K562 (cell line): Measurements from ENCODE around the gene GNAZ. TPM values are rescaled to one million over a fixed set of nuclear protein-coding genes. Genes with fewer than 3 reads are reported as not detected.

Experiments
- ARID1B ChIP-seq: fragments of 450-650 bp; IDR thresholded peaks from 2 replicates; pipeline ENCODE4 v1.6.1; 2016; ENCODE audit warnings: antibody characterized with exemption, mild to moderate bottlenecking, inconsistent platforms
- CBX1 ChIP-seq: sonication (generic); IDR thresholded peaks from 2 replicates; pipeline ENCODE4 v1.6.1; 2016; ENCODE audit warnings: antibody characterized with exemption, low read depth, mild to moderate bottlenecking
- CEBPG ChIP-seq, 3 experiments: fragments of 200-800 bp in 1 of 3; sonication (Bioruptor generic) in 1 of 3; sonication (generic) in 1 of 3; formaldehyde crosslinking in 1 of 3; IDR thresholded peaks in 2 of 3; conservative IDR thresholded peaks in 1 of 3; 2 replicates each; pipeline versions ENCODE4 v1.6.1 to v1.8.0; 2016 to 2022; ENCODE audit warnings: missing compliant biosample characterization in 2 of 3, missing genetic modification characterization in 2 of 3, mild to moderate bottlenecking in 1 of 3, missing genetic modification reagents in 1 of 3
- ETV6 ChIP-seq, 3 experiments: fragments of 150-350 bp in 1 of 3; sonication (generic) in 1 of 3; formaldehyde crosslinking in 1 of 3; IDR thresholded peaks; 2 replicates each; pipeline versions ENCODE4 v1.6.1 to v1.8.0; 2014 to 2022; ENCODE audit warnings: borderline replicate concordance in 2 of 3, low read depth in 2 of 3, antibody characterized with exemption in 1 of 3, low read length in 1 of 3, mild to moderate bottlenecking in 1 of 3, missing genetic modification reagents in 1 of 3
- HDAC8 ChIP-seq: fragments of 450-650 bp; IDR thresholded peaks from 2 replicates; pipeline ENCODE4 v1.6.1; 2016; ENCODE audit warnings: mild to moderate bottlenecking, missing genetic modification characterization, moderate library complexity, missing compliant biosample characterization
- NCOR1 ChIP-seq: fragments of 450-650 bp; IDR thresholded peaks from 2 replicates; pipeline ENCODE4 v1.6.1; 2016; ENCODE audit warnings: mild to moderate bottlenecking, moderate library complexity
- PCBP2 ChIP-seq: fragments of 200-400 bp; formaldehyde crosslinking; IDR thresholded peaks from 2 replicates; pipeline ENCODE4 v1.6.1; 2018; ENCODE audit warnings: low read length, low read depth, mild to moderate bottlenecking, moderate library complexity; ENCODE audit not compliant: poor library complexity, severe bottlenecking
- POLR2G ChIP-seq: fragments of 200-400 bp; formaldehyde crosslinking; IDR thresholded peaks from 2 replicates; pipeline ENCODE4 v1.6.1; 2017; ENCODE audit warnings: low read depth, mild to moderate bottlenecking, antibody characterized with exemption, low read length, moderate library complexity
- PRMT5 ChIP-seq: sonication (generic); formaldehyde crosslinking; IDR thresholded peaks from 2 replicates; pipeline ENCODE4 v1.5.0; 2020; ENCODE audit warnings: missing genetic modification reagents
- ZNF140 ChIP-seq: fragments of 250-450 bp; sonication (Bioruptor Pico); IDR thresholded peaks from 2 replicates; pipeline ENCODE4 v1.8.0; 2021; ENCODE audit warnings: moderate library complexity, mild to moderate bottlenecking, inconsistent platforms
- ZNF57 ChIP-seq: fragments of 450-650 bp; formaldehyde crosslinking; IDR thresholded peaks from 2 replicates; pipeline ENCODE4 v1.4.0; 2020; ENCODE audit warnings: mild to moderate bottlenecking, moderate library complexity
- ZNF764 ChIP-seq: fragments of 250-450 bp; sonication (Bioruptor Pico); IDR thresholded peaks from 2 replicates; pipeline ENCODE4 v1.4.0; 2020; ENCODE audit warnings: low read depth, mild to moderate bottlenecking, moderate library complexity
- polyA plus RNA-seq, 8 experiments: library from polyadenylated mRNA; depleted of rRNA in 4 of 8; stranded (reverse) in 5 of 8; unstranded in 3 of 8; fragments of >200 nt; fragmentation: Nextera tagmentation in 2 of 8; fragmentation: Illumina TruSeq in 1 of 8; extraction: Ambion mirVana in 2 of 8; extraction: Trizol in 1 of 8; gene quantifications; 2 replicates each; pipeline versions ENCODE4 v1.2.1 to v1.2.3, GENCODE V29; 2011 to 2014; ENCODE audit warnings: inconsistent platforms in 1 of 8, missing spikeins in 1 of 8
- total RNA-seq, 7 experiments: library from RNA; depleted of rRNA in 6 of 7; stranded (reverse); fragments of >200 nt in 6 of 7; fragmentation: Illumina TruSeq in 2 of 7; extraction: Trizol in 2 of 7; gene quantifications; 2 replicates each; pipeline versions ENCODE4 v1.2.1 to v1.2.3, GENCODE V29; 2011 to 2021; ENCODE audit warnings: low replicate concordance in 1 of 7
- TF ChIP-seq, protein P1 (sequence below): fragments of 200-800 bp; sonication (Bioruptor generic); IDR thresholded peaks from 2 replicates; pipeline ENCODE4 v1.6.1; 2017; ENCODE audit warnings: missing genetic modification characterization, missing compliant biosample characterization
- TF ChIP-seq, protein P2 (sequence below): fragments of 200-800 bp; sonication (Bioruptor generic); IDR thresholded peaks from 2 replicates; pipeline ENCODE4 v1.6.1; 2017; ENCODE audit warnings: missing genetic modification characterization, missing compliant biosample characterization
- TF ChIP-seq, protein P3 (sequence below), 3 experiments: fragments of 200-800 bp in 1 of 3; fragments of 250-450 bp in 1 of 3; fragments of 450-650 bp in 1 of 3; sonication (Bioruptor Pico) in 1 of 3; sonication (Bioruptor generic) in 1 of 3; formaldehyde crosslinking in 1 of 3; IDR thresholded peaks; 2 replicates each; pipeline versions ENCODE4 v1.6.1 to v1.8.0; 2016 to 2022; ENCODE audit warnings: mild to moderate bottlenecking in 2 of 3, missing genetic modification characterization in 2 of 3, missing compliant biosample characterization in 1 of 3, moderate library complexity in 1 of 3
- TF ChIP-seq, protein P4 (sequence below): fragments of 250-450 bp; sonication (Bioruptor Pico); IDR thresholded peaks from 2 replicates; pipeline ENCODE4 v1.8.0; 2021; ENCODE audit warnings: moderate library complexity, mild to moderate bottlenecking, inconsistent platforms

The GNAZ gene
- total and polyA plus RNA-seq, 9 of the 15 experiments (the other 6 are each of a cell fraction or from before 2014, with no cell fraction given): 0.04 to 0.22 (median 0.13) TPM; not detected in 3

DNA sequence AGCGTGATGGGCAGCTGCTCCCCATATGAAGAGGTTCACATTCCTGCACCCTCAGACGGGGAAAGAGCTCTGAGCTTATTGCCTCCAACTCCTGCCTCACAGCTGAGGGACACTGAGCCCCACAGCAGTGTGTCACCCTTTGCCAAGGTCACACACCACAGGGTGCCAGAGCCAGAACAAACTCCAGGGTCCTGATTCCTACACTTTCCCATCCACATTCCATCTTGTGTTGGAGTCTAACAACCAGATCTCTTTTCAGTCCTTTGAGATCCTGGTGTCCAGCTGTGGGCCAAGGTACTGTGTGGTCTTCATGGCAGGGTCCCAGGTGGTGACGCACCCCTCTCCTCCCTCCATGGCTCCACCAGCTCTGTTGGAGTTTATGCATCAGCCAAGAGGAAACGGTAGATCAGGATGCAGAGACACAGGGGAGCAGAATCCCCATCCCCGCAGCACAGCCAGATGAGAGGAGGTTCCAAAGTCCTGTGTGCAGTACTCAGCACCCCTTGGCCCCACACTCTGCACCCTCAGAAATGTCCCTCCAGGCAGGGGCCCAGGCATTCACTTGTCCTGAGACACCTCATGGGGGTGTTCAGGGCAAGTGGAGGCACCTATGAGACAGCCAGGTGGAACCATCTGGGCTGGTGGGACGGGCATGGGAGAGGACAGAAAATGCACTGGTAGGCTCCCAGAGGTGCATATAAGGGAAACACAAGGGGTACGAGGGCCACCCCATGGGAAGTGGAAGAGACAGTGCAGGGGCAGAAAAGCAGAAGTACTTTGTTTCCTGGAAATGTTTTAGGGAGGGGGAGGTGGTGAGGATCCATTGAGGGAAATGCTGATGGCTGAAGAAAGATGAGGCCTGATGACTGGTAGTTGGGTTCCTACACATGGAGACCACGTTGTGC, 32.6 kb upstream of the GNAZ start (continued):
- TF ChIP-seq, protein P1, sequence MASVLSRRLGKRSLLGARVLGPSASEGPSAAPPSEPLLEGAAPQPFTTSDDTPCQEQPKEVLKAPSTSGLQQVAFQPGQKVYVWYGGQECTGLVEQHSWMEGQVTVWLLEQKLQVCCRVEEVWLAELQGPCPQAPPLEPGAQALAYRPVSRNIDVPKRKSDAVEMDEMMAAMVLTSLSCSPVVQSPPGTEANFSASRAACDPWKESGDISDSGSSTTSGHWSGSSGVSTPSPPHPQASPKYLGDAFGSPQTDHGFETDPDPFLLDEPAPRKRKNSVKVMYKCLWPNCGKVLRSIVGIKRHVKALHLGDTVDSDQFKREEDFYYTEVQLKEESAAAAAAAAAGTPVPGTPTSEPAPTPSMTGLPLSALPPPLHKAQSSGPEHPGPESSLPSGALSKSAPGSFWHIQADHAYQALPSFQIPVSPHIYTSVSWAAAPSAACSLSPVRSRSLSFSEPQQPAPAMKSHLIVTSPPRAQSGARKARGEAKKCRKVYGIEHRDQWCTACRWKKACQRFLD (CRISPR knock-in tag): no peak
- TF ChIP-seq HDAC8 (no peak), ARID1B (no peak), ZNF764 (no peak), PRMT5 (CRISPR knock-in tag) (0 out of 2 replicates have a peak, but pooled peaks have one; percentile 45), ZNF57 (no peak), ETV6 (IDR thresholded peaks at IDR 0.05; ENCODE audit: borderline replicate concordance in 1 of 2, low read depth in 2 of 2, low read length in 1 of 2) (peak in 1 of 2 experiments; percentile 83; a peak in 1 of 4 replicates), ETV6 (CRISPR knock-in tag; IDR thresholded peaks at IDR 0.05; ENCODE audit: borderline replicate concordance) (no peak), NCOR1 (no peak), CEBPG (CRISPR knock-in tag; IDR thresholded peaks at IDR 0.05) (0 out of 2 replicates have a peak, but pooled peaks have one; percentile 3), CEBPG (tag; conservative IDR thresholded peaks at IDR 0.05 in 1 of 2, IDR thresholded peaks at IDR 0.05 in 1 of 2) (no peak), POLR2G (no peak), CBX1 (no peak), PCBP2 (no peak), ZNF140 (CRISPR knock-in tag) (no peak)
- TF ChIP-seq, protein P2, sequence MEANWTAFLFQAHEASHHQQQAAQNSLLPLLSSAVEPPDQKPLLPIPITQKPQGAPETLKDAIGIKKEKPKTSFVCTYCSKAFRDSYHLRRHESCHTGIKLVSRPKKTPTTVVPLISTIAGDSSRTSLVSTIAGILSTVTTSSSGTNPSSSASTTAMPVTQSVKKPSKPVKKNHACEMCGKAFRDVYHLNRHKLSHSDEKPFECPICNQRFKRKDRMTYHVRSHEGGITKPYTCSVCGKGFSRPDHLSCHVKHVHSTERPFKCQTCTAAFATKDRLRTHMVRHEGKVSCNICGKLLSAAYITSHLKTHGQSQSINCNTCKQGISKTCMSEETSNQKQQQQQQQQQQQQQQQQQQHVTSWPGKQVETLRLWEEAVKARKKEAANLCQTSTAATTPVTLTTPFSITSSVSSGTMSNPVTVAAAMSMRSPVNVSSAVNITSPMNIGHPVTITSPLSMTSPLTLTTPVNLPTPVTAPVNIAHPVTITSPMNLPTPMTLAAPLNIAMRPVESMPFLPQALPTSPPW: peak; percentile 56; the same call in 1 of the 2 replicates
- TF ChIP-seq, protein P3, sequence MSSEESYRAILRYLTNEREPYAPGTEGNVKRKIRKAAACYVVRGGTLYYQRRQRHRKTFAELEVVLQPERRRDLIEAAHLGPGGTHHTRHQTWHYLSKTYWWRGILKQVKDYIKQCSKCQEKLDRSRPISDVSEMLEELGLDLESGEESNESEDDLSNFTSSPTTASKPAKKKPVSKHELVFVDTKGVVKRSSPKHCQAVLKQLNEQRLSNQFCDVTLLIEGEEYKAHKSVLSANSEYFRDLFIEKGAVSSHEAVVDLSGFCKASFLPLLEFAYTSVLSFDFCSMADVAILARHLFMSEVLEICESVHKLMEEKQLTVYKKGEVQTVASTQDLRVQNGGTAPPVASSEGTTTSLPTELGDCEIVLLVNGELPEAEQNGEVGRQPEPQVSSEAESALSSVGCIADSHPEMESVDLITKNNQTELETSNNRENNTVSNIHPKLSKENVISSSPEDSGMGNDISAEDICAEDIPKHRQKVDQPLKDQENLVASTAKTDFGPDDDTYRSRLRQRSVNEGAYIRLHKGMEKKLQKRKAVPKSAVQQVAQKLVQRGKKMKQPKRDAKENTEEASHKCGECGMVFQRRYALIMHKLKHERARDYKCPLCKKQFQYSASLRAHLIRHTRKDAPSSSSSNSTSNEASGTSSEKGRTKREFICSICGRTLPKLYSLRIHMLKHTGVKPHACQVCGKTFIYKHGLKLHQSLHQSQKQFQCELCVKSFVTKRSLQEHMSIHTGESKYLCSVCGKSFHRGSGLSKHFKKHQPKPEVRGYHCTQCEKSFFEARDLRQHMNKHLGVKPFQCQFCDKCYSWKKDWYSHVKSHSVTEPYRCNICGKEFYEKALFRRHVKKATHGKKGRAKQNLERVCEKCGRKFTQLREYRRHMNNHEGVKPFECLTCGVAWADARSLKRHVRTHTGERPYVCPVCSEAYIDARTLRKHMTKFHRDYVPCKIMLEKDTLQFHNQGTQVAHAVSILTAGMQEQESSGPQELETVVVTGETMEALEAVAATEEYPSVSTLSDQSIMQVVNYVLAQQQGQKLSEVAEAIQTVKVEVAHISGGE (CRISPR knock-in tag; IDR thresholded peaks at IDR 0.05): no peak
- TF ChIP-seq, protein P4, sequence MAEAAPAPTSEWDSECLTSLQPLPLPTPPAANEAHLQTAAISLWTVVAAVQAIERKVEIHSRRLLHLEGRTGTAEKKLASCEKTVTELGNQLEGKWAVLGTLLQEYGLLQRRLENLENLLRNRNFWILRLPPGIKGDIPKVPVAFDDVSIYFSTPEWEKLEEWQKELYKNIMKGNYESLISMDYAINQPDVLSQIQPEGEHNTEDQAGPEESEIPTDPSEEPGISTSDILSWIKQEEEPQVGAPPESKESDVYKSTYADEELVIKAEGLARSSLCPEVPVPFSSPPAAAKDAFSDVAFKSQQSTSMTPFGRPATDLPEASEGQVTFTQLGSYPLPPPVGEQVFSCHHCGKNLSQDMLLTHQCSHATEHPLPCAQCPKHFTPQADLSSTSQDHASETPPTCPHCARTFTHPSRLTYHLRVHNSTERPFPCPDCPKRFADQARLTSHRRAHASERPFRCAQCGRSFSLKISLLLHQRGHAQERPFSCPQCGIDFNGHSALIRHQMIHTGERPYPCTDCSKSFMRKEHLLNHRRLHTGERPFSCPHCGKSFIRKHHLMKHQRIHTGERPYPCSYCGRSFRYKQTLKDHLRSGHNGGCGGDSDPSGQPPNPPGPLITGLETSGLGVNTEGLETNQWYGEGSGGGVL: no peak
